ENCODE data around the gene ACBD4.

ACBD4 gene

DNA sequence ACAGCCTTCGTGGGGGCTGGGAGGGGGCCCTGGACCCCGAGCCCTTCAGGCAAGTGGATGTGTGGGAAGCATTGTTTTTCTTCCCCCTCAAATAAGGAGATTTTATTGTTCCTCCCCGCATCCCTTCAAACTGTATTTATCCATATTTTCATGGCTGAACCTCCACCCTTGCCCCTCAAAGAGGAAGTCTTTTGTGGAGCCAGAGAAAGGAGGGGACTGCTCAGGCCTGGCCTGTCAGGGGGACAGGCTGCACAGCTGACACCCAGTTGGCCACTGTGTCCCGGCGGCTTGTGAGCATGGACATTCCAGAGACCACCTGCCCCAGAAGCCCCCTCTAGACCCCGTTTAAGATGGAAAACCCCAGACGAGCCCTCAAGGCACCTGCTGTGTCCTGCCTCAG, 42.1 kb downstream of the ACBD4 start:
- in situ Hi-C loops (cut with MboI; ENCODE audit: low sequenced_read_pairs): no loop called here

GRCh38 chr17:45184144-45184543, 48.7 kb downstream of the ACBD4 start:
- in situ Hi-C loops (cut with MboI; ENCODE audit: low sequenced_read_pairs): no loop called here

GRCh38 chr17:45186801-45187354, 51.4 kb downstream of the ACBD4 start:
- in situ Hi-C loops (cut with MboI; ENCODE audit: low sequenced_read_pairs): no loop called here

GRCh38 chr17:45189009-45189408, 53.5 kb downstream of the ACBD4 start:
- in situ Hi-C loops (cut with MboI; ENCODE audit: low sequenced_read_pairs): no loop called here

- in situ Hi-C loops (cut with MboI; ENCODE audit: low sequenced_read_pairs): no loop called here
Observed at GRCh38 chr17:45190503-45191255, 55.2 kb downstream of the ACBD4 start.

Data from HL-60/S4 treated with retinoic acid at 250 ng/mL for 4 days and 3 days (cell line).